B cell (primary cell): ENCODE measurements around the gene SULT2B1.

Experiments
- EZH2 ChIP-seq: IDR thresholded peaks from 2 replicates; pipeline ENCODE4 v1.6.1; 2012; ENCODE audit warnings: borderline replicate concordance, low read depth, mild to moderate bottlenecking, moderate library complexity, low read length; ENCODE audit not compliant: insufficient read depth, poor library complexity, severe bottlenecking
- TF ChIP-seq, protein P1 (sequence below): fragments of 200-600 bp; IDR thresholded peaks from one replicate; pipeline ENCODE4 v1.8.0; 2022; ENCODE audit warnings: antibody characterized with exemption, mild to moderate bottlenecking

DNA sequence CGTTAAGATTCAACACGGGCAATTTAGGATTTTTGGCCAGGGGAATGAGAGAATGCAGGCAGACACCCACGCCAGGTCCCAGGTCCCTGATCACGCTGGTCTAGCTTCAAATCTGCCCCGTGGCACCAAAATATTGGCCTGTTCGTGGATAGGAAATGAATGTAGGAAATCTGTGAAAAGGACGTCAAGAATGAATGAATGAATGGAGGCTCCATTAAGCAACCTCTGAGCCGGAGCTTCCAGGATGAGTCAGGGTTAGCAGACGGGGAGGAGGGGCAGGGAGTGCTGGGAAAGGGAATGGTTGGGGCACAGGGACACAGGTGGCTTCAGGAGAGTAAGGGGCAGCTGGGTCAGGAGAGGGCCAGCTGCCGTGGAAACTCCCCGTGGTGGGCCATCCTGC, 4.2 kb downstream of the SULT2B1 start:
- TF ChIP-seq, protein P1, sequence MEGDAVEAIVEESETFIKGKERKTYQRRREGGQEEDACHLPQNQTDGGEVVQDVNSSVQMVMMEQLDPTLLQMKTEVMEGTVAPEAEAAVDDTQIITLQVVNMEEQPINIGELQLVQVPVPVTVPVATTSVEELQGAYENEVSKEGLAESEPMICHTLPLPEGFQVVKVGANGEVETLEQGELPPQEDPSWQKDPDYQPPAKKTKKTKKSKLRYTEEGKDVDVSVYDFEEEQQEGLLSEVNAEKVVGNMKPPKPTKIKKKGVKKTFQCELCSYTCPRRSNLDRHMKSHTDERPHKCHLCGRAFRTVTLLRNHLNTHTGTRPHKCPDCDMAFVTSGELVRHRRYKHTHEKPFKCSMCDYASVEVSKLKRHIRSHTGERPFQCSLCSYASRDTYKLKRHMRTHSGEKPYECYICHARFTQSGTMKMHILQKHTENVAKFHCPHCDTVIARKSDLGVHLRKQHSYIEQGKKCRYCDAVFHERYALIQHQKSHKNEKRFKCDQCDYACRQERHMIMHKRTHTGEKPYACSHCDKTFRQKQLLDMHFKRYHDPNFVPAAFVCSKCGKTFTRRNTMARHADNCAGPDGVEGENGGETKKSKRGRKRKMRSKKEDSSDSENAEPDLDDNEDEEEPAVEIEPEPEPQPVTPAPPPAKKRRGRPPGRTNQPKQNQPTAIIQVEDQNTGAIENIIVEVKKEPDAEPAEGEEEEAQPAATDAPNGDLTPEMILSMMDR: no peak
- no peak for TF ChIP-seq EZH2
